Measurements from ENCODE around the gene EPYC.
"Not testable (repeated sequence)": the region's sequence is repeated elsewhere in the genome, so short reads cannot be mapped to it uniquely, and the experiment has no call there.

Gene EPYC

DNA sequence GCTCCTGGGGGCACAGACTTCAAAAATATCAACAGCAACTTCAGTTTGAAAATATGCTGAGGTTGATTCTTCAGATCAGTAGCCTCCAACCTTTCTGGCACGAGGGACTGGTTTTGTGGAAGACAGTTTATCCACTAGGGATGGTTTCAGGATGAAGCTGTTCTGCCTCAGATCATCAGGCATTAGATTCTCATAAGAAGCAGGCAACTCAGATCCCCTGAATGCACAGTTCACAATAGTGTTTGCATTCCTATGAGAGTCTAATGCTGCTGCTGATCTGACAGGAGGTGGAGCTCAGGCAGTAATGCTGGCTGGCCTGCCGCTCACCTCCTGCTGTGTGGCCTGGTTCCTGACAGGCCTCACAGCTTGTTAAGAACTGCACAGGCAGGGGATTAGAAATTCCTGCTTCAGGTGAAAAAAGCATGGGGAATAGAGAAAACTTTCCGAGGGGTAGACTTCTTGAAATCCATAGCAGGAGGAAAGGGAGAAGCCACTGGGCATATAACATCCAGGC is 12.8 kb downstream of the EPYC start:
- no peak for DNase-seq (ENCODE audit: low read depth)

DNA sequence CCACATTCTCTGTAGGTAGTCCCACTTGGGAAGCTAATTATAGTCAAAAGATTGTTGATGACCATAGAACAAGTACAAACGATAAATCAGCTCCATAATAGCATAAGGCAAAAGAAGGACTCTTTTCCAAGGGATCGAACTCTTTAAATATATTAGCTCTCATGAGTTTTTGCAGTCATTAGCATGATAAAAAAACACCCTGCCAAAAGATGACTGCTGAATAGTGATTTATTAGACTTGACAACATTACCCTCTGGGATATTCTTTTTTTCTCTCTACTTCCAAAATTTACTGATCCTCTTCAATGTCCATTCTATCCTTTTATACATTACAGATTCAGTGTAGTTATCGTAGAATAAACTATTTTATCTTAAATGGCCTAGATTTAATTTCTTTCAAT is 14.2 kb downstream of the EPYC start:
- no peak for DNase-seq (ENCODE audit: low read depth)

DNA sequence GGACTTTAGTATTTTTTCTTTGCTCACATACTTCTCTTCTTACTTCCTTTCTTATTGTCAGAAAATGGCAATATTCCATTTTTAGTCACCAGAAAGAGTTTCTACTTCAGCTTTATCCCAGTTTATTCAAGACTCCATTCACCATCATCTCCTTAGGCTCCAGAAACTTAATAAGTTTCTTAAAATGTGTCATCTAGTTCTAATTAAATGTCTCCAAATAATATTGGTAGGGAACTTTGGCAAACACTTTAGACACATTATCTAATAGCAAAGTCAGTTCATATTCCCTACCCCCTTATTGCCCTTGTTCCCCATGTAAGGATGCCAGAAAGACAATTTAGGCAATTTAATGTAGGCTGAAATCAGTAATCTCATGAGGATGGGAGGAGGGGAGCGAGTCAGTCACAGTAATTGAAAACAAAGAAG is 15.1 kb downstream of the EPYC start:
- DNase-seq (ENCODE audit: low read depth): no peak

DNA sequence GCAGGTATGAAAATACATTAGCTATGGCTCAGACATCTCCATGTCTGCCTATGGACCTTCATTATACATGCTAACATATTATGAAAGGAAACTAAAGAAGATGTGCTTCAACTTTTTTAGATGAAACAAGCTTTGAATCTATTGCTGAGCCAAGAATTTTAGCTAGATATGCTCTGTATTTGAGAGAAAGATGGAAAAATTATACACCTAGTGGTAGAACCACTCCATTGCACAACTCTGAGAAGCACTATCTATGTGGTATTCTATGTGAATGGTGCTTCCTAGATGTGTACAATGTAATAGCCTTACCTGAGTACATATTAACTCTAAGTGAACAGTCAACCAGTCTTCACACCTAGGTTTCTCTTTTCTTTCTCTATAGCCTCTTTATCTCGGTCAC is 17.3 kb downstream of the EPYC start:
- DNase-seq (ENCODE audit: low read depth): no peak

DNA sequence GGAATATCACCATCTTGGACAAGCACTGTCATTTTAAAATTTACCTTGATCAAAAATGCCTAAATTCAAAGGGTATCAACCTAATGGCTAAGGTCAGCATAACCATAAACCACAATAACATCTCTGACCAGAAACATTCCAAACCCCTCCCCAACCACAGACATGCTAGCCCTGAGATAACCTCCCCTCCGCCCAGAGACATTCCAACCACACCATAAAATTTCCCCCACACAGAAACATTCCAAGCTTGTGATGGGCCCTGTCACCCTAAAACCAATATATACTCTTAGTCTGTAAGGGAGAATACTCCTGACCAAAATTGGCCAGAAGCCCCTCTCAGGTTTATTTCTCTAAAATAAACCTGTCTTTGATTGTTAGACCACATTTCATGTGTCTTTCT is 17.7 kb downstream of the EPYC start:
- DNase-seq (ENCODE audit: low read depth): no peak

DNA sequence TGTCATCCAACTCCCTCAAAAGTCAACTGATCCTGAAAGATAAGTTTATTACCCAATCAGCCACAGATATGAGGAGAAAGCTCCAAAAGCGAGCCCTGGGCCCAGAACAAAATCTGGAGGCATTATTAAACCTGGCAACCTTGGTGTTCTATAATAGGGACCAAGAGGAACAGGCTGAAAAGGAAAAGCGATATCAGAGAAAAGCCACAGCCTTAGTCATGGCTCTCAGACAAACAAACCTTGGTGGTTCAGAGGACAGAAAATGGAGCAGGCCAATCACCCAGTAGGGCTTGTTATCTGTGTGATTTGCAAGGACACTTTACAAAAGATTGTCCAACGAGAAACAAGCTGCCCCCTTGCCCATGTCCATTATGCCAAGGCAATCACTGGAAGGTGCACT is 19.4 kb downstream of the EPYC start:
- DNase-seq (ENCODE audit: low read depth): not testable (repeated sequence)

DNA sequence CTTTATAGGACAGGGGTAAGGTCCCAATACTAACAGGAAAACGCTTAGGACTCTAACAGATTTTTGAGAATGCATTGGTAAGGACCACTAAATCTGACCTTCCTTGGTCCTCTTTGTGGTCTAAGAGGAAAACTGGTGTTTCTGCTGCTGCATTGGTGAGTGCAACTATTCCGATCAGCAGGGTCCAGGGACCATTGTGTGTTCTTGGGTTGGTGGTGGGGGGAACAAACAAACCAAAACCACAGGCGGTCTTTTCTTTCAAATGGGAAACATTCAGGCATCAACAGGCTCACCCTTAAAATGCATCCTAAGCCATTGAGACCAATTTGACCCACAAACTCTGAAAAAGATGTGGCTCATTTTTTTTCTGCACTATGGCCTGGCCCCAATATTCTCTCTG is 20.7 kb downstream of the EPYC start:
- DNase-seq (ENCODE audit: low read depth): no peak

DNA sequence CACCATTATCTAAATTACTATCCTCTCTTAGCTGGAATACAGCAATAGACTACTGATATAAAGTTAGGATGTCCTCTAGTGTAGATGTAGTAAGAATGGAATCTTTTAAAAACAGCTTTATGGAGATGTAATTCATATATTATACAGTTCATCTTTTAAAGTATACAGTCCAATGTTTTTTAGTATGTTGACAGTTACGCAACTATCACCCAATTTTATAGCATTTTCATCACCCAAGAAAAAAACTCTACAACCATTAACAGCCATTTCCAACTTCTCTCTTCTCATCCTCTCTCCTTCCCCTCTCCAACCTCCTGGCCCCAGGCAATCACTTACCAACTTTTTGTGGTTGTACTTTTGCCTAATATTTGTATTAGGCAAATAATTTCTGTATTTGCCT is 22.6 kb downstream of the EPYC start:
- DNase-seq (ENCODE audit: low read depth): no peak

DNA sequence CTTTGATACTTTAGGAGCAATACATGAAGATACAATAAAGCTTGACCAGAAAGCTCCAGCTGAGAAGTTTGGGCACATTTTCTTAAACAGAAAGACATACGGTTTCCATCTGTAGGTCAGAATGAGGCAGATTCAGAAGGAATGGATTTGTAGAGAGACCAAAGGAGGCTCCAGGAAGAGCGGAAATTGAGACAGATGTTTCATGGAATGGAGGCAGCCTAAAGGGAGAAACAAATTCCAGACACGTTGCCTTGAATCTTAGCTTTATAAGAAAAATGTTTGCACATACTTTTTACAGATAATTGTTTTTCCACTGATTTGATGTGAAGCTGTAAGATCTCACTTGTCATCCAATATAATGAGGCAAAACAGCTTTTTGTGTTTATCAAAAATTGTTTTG is 24.8 kb downstream of the EPYC start:
- peak; percentile 70 for DNase-seq (ENCODE audit: low read depth)

DNA sequence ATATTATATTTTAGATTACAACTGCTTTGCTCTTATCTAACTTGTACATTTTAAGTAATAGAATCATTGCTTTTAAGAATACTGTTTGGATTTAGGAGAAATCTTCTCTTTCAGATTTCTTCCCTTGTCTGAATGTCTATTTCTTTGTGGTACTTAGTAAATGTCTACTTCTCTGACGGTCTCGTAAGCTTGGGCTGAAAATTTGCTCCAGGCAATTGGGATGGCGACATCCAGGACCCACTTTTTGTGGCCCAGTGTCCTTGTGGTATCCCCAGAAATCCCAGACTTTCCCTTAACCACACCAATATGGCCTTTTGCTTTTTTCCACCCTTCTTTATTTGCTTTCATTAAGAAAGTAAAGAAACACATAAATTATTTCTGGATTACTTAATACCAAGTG is 25.8 kb downstream of the EPYC start:
- DNase-seq (ENCODE audit: low read depth): no peak

DNA sequence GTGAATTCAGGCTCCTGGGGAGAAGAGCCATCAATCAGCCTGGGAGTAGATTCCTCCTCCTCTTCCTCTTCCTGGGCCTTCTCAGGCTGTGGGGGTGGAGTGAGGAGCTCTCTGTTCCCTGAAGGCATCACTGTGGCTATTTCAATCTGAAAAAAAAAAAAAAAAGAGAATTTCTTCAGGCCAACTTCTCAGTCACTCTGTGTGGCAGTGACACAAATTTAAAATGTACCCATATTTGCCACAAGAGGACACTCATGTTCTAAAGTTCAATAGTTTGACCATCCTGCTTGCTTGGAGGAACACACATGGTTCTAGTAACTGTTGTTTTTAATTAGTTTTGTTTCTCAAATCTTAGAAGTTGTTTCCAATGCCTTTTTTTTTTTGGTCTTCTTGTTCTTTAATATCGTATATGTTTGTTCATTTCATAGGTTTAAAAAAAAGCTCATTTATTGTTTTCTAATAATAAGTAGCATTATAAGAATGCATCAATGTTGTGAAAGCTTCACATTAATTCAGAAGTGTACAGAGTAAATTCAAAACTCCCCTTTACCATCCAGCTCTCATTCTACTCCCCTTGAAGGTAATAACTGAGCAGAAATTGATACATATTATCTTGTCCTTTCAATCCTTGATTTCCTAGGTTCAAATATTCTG is 26.5 kb downstream of the EPYC start:
- peak; percentile 83 for DNase-seq (ENCODE audit: low read depth)

DNA sequence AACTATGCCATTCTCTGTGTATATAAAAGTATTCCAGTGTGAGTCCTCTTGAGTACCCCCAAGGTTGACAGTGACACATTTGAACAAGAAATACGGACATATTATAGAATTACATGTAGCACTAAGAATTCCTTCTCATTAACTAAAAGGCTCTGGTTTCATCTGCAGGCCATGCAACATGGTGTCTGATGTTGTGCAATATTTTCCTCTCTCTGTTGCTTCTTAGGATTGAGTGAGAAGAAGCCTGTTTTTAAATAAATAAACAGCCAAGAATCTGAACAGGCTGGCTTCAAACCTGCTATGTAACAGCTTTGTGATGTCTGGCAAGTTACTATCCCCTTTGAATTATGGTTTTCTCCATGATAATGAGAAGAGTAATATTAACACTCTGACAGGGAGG is 27.5 kb downstream of the EPYC start:
- peak; percentile 85 for DNase-seq (ENCODE audit: low read depth)

DNA sequence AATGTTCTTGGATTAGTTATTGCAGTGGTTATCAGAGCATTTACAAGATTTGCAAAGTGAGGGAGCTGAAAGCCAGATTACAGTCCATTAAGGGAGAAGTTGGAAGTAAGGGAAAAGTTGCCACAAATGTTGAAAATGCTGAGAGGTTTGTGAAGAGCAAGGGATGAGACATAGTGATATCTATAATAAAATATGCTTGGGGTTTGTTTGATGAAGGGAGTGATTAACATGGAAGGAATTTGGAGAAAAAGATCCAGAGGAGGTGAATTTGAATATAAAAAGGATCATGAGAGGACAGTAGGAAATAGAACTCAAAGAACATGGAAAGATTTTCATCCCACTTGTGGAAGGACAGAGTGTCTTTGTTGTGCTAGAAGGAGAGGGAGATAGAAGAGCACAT is 30.5 kb downstream of the EPYC start:
- DNase-seq (ENCODE audit: low read depth): peak; percentile 21

DNA sequence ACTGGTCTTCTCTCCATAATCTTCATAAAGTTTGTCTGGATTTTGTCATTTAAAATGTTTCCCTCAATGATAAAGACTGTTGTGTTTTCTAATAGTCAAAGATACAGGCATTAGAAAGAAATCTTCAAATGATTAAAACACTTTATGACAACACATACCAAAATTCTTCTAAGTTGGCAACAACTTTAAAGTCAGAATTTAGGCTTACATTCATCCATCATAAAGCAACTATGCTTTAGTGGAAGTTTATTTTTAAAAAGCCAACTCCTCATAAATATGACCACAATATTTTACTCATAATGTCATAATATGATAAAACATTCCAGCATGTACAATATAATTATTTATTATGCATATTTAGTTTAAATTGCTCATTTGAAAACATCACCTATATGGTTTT is 32.5 kb downstream of the EPYC start:
- DNase-seq (ENCODE audit: low read depth): no peak

DNA sequence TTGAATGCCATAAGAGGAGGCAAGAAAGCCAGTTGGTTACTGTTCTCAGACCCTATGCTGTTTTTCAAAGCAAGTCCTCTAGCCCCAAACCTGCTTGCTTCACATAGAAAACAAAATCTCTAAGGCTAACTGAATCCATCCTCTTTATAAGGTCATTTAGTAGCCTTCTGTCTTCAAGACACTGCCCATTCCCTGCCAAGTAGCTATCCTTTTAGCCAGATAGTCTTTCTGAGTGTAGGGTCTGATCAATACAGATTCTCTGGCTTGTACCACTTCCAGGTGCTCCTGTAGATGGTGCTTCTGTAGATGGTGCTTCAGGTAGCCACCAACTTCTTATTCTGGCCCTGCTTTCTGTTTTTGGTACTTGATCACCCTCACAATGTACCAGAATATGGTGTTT is 33.9 kb downstream of the EPYC start:
- no peak for DNase-seq (ENCODE audit: low read depth)

DNA sequence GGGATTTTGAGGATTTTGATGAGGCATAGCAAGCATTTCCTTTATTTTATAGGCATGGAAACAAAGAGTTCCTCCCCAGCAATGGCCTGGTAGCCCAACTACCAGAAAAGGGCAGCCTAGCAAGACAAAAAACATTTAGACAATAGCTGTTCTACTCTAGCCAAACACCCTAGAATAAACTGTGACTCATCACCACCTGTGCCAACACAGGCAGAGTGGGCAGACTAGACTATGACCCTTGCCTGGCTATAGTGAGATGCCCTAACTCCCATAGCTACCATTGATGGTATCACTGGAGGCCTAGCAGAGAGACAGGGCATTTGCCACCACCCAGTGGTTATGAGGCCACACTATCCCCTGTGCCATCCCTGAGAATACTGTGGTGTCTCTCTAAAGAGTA is 34.3 kb downstream of the EPYC start:
- DNase-seq (ENCODE audit: low read depth): no peak

DNA sequence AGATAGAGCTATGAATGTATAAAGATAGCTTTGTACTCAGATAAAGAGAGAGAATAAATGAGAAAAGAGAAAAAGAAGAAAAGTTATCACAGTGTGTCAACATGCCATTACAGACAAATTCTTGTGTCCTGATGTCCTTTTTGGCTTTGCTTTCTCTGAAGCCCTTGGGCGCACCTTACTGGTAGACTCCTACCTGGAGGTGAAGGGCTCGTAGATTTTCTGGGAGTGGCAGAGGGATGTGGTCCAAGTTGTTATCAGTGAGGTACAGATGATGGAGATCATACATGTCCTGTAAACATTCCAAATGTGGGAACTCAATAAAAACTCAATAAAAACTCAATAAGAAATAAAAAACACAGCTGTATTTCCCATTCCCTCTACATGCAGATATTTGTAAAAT is 34.9 kb downstream of the EPYC start:
- no peak for DNase-seq (ENCODE audit: low read depth)

DNA sequence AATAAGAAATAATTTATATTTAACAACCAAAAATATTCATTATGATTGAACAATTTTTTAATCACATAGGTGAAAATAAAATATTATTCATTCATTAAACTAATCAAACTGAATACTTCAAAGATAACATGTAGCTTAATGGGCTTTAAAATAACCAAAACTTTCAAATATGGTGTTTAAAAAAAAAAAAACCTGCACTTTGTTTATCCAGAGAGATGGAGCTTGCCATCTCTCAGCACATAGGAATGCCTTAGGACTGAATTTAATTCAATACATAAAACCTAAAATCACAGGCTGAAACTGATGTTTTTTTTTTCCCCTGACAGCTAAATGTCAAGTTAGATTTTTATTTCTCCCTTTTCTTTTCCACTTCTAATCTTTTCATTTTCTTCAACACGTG is 35.4 kb downstream of the EPYC start:
- no peak for DNase-seq (ENCODE audit: low read depth)

DNA sequence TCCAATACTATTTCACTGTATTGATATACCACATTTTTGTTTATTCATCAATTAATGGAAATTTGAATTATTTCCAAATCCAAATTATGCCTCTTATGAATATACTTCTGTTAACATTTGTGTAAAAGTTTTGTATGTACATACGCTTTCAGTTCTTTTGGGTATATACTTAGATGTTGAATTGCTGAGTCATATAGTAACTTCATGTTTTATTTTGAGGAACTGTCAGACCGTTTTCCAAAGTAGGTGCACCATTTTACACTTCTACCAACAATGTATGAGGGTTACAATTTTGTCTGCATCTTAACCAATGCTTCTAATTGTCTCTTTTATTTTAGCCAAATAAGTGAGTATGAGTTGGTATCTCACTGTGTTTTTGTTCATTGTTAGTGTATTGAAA is 39.6 kb downstream of the EPYC start:
- no peak for DNase-seq (ENCODE audit: low read depth)

DNA sequence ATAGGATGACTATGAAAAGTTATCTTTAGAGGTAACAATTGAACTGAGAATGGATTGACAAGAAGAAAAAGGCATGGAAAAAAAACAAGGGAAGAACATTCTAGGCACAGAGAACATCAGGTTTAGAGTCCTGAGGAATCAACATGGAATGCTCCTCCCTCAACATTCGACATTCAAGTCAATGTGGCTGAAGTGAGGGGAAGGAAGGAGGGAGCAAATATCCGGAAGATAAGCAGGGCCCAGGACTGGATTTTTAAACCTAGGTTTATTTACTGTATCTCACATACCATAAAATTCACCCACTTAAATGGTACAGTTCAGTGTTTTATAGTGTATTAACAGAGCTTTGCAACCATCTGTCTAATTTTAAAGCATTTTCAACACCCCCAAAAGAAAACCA is 40.2 kb downstream of the EPYC start:
- DNase-seq (ENCODE audit: low read depth): no peak

DNA sequence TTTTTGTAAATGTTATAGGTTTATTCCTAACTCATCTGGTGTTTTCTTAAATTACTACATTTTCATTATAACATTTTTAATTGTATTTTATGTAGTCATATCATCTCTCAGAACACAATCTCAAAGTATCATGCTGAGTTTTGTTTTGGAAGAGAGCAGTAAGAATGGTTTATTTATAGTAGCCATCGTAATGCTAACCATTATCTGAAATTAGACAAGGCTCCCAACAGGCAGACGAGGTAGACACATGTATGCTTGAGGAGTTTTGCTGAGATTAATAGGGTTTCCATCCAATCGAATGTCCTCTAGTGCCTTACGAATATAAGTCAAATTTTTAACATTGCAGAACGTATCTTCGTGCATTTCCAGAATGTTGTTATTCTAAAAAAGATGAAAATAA is 40.8 kb downstream of the EPYC start:
- no peak for DNase-seq (ENCODE audit: low read depth)

DNA sequence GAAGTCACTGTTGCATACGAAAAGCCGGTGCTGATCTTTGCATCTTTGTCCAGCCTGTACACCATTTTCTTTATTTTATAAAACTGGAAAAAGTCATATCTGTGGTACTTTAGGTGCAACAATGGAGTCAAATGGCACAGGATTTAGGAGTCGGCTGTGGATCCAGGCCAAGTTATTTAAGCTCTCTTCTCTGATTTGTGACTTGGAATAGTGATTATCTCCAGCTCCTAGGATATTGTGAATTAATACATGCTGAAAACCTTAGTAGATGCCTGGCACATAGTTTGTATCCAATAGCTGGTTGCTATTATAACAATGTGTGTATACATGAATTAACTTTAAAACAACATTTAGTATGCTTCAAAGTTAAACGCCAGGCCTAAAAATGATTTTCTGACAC is 43.6 kb downstream of the EPYC start:
- no peak for DNase-seq (ENCODE audit: low read depth)

DNA sequence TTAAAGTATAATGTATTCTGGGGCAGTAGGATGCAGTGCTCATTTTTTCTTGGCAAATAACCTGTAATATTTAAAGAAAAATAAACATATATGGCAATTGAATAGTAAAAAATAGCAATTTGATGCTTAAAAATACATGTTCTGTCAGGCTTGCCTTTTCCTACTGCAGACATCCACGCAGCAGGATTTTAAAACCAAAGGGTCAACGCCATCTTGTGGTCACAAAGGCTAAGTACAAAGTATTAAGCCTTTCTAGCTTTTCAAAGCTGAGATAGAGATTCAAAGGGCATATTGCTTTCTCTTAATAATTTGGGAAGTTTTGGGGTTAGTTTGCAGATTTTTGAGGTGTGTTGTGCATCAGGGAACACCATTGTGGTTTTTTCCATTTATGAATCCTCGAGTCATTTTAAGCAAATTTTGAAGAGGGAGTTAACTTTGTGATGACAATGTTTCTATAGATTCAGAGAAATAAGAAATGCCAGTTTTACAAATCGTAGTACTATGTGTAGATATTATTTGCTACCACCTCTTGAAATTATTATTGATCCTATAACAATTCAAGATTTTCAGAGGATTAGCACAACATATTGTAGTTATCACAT is 45.1 kb downstream of the EPYC start:
- DNase-seq (ENCODE audit: low read depth): peak; percentile 45

DNA sequence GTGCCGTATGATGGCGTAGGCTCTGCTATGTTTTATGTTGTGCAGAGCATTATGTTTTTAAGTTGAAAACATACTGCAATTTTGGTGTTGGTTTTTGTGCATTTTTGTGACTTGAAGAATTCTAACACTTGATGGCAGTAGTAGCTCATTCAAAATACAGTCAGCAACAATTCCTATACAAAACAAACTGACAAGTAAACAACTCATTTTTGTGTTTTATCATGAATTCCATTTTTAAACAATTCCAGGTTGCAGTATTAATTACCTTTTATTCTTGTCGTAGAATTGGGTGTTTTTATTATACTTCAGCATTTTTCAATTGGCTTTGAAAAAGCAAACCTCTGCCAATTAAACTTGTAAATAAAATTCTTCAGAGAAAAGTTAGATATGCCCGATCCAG is 45.7 kb downstream of the EPYC start:
- peak; percentile 26 for DNase-seq (ENCODE audit: low read depth)

All from fibroblast of gingiva (primary cell).